HG02642 (cell line): ENCODE measurements around the gene ZMPSTE24.
"Not testable (repeated sequence)": the region's sequence is repeated elsewhere in the genome, so short reads cannot be mapped to it uniquely, and the experiment has no call there.

Experiments used
- ATAC-seq: cut with Tn5 transposase; IDR thresholded peaks from one replicate; pipeline ENCODE4 v1.9.1; 2021; ENCODE audit warnings: mild to moderate bottlenecking; ENCODE audit not compliant: unreplicated experiment, poor library complexity

The ZMPSTE24 gene

GRCh38 chr1:40315795-40316594 lies 58.0 kb downstream of the ZMPSTE24 start:
- ATAC-seq, result no peak

GRCh38 chr1:40316595-40317393 lies 58.8 kb downstream of the ZMPSTE24 start, which contains the start of gene COL9A2:
Gene COL9A2, minus strand, starts transcription at chr1:40317286. Its CDS starts 89 bp downstream, at chr1:40317197.
- ATAC-seq, result no peak

DNA sequence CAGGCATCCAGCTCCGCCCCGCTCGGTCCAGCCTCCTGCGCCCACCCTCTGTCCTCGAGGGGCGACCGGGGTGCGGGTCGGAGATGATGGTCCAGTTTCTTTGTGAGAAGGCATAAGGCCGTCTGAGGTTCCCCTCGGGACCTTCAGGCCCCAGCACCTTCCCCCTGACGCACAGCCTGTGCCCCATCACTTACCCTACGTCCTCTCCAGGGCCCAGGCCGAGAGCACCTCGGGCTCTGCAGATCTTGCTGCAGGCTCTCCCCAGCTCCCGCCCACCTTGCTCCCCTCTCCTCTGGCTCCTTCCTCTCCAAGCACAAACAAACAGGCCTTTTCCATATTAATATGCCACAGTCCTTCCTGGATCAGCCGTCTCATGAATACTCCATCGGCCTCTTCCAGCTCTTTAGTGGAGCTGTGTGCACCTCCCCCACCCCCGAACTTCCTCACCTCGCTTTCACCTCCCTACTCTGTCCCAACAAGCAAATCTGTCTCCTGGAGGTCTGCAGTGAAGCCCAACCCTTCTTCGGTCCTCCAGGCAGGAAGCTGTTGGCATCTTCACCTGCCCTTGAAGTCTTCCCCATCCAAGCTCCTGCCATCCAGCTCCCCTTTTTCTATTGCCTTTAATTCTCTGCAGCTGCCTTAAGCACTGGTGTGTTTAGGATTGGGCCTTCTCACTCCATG lies 59.5 kb downstream of the ZMPSTE24 start:
- no peak for ATAC-seq

DNA sequence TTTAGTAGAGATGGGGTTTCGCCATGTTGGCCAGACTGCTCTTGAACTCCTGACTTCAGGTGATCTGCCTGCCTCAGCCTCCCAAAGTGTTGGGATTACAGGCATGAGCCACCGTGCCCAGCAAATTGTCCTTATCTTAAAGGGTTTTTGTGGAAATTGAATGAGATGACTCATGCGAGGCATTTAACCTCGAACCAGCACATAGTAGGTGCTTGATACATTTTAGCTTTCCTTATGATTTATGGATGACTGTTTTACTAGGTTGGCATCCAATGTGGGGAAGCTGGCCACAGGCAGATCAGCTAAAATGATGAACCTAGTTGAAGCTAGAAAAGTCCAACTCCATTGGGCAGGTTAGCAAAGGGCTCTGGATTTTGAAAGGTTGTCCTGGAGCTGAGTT lies 60.4 kb downstream of the ZMPSTE24 start:
- no peak for ATAC-seq

GRCh38 chr1:40318970-40319621 lies 61.1 kb downstream of the ZMPSTE24 start:
- ATAC-seq, result no peak

DNA sequence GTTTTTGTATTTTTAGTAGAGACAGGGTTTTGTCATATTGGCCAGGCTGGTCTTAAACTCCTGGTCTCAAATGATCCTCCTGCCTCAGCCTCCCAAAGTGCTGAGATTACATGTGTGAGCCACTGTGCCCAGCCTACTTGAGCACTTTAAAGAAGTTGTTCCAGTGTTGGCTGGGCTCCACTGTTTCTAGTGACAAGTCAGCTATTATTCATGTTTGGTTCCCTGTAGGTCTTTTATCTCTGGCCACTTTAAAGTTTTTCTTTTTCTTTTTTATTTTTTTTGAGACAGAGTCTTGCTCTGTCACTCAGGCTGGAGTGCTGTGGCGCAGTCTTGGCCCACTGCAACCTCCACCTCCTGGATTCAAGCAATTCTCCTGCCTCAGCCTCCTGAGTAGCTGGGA lies 73.4 kb downstream of the ZMPSTE24 start:
- ATAC-seq, result not testable (repeated sequence)

- ATAC-seq, result no peak
Observed at GRCh38 chr1:40332695-40333094, 74.7 kb downstream of the ZMPSTE24 start.

GRCh38 chr1:40337443-40337842 lies 79.4 kb downstream of the ZMPSTE24 start:
- ATAC-seq, result no peak

- ATAC-seq, result peak; percentile 56
Observed at GRCh38 chr1:40338745-40339419, 80.8 kb downstream of the ZMPSTE24 start.

GRCh38 chr1:40339420-40340323 lies 81.6 kb downstream of the ZMPSTE24 start:
- ATAC-seq, result no peak

DNA sequence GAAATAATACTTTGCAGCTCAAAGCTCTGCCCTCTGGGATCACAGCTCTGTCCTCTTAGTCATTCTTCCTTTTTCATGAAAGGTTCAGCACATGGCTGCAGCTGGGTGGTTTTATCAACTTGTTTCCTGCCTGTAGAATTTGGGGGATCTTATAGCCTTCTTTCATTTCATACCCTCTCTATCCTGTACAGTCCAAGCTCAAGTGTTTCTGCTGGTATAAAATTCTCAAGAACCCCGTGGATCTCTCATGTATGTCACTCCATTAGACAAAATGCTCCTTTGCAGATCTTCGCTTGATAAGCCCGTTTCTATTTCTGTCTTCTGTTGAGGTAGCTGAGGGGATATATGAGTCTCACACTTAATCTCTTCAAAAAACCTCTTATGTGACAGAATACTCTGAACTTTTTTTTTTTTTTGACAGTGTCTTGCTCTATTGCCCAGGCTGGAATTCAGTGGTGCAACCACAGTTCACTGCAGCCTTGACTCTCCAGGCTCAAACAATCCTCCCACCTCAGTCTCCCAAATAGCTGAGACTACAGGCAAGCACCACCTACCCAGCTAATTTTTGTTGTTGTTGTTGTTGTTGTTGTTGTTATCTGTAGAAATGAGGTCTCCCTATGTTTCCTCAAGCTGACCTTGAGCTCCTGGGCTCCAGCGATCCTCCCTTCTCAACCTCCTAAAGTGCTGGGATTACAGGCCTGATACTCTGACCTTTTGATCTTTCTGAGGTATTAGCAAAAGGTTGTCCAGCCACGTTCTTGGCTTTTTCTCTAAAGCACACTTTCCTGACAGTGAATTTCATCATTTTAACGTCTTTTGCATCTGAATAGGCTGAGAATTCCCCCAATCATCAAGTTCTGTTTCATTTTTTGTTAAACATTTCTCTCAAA lies 83.7 kb downstream of the ZMPSTE24 start:
- ATAC-seq, result no peak

- not testable (repeated sequence) for ATAC-seq
Observed at GRCh38 chr1:40342381-40342717, 84.3 kb downstream of the ZMPSTE24 start.
